Fibroblast of lung (primary cell): ENCODE measurements around the gene DNAAF8.

Source experiments
- EZH2 ChIP-seq: IDR thresholded peaks from 2 replicates; pipeline ENCODE4 v1.5.1; 2012; ENCODE audit warnings: low read length, control low read depth, mild to moderate bottlenecking; ENCODE audit errors: missing control alignments
- TF ChIP-seq, protein P1 (sequence below), 2 donors: IDR thresholded peaks in 1 of 2; conservative IDR thresholded peaks in 1 of 2; 1 replicate in 1 of 2; 2 replicates in 1 of 2; pipeline ENCODE4 v1.5.1; 2011 to 2012; ENCODE audit warnings: low read length in 2 of 2, control low read depth in 1 of 2, inconsistent platforms in 1 of 2, low read depth in 1 of 2, mild to moderate bottlenecking in 1 of 2

DNA sequence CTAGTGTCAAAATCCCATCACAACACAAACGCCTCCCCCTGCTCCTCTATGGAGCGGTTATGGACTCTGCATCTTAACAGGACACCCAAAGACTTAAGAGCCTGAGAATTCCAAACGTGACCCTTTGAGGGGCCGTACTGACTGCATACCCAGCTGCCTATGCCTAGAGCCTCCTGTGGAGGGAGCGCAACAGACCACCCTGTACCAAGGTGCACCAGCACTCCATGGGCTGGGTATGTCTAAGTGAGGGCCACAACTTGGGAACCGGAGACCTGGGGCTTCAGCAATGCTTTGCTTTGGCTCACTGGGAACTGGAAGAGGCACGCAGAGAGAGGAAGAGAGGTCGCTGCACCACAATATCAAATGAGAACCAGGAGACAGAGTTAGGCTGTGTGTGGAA, 5.7 kb upstream of the DNAAF8 start:
- TF ChIP-seq, protein P1, sequence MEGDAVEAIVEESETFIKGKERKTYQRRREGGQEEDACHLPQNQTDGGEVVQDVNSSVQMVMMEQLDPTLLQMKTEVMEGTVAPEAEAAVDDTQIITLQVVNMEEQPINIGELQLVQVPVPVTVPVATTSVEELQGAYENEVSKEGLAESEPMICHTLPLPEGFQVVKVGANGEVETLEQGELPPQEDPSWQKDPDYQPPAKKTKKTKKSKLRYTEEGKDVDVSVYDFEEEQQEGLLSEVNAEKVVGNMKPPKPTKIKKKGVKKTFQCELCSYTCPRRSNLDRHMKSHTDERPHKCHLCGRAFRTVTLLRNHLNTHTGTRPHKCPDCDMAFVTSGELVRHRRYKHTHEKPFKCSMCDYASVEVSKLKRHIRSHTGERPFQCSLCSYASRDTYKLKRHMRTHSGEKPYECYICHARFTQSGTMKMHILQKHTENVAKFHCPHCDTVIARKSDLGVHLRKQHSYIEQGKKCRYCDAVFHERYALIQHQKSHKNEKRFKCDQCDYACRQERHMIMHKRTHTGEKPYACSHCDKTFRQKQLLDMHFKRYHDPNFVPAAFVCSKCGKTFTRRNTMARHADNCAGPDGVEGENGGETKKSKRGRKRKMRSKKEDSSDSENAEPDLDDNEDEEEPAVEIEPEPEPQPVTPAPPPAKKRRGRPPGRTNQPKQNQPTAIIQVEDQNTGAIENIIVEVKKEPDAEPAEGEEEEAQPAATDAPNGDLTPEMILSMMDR (conservative IDR thresholded peaks at IDR 0.05 in 1 of 2, IDR thresholded peaks at IDR 0.05 in 1 of 2; ENCODE audit: low read depth in 1 of 2, low read length in 2 of 2) = no peak
- TF ChIP-seq EZH2 = no peak
